ENCODE measurements around the gene ZSWIM6.

Gene ZSWIM6

GRCh38 chr5:61386045-61386800 is 54.2 kb downstream of the ZSWIM6 start:
- DNase-seq: no peak
- Histone ChIP-seq H3K9me3 (ENCODE audit: control insufficient read depth, low read length) (no peaks in the 10 kb centered on the region), H3K27me3 (replicated peaks; ENCODE audit: control insufficient read depth, insufficient read depth, low read length, poor library complexity, severe bottlenecking) (no peaks in the 10 kb centered on the region), H3K4me3 (ENCODE audit: insufficient read depth, low read depth, low read length, poor library complexity, severe bottlenecking) (no peak overlapping the region), H3K36me3 (ENCODE audit: control insufficient read depth, insufficient read depth, low read length) (no peaks in the 10 kb centered on the region), H3K4me1 (ENCODE audit: control insufficient read depth, insufficient read depth, low read length, poor library complexity, severe bottlenecking) (no peaks in the 10 kb centered on the region), H3K27ac (ENCODE audit: insufficient read depth, low read length, poor library complexity, severe bottlenecking) (no peak overlapping the region)

GRCh38 chr5:61389609-61390008 is 57.6 kb downstream of the ZSWIM6 start:
- no peak for DNase-seq
- no peaks in the 10 kb centered on the region for H3K36me3 ChIP-seq (ENCODE audit: control insufficient read depth, insufficient read depth, low read length)
- H3K9me3 ChIP-seq (ENCODE audit: control insufficient read depth, low read length): no peaks in the 10 kb centered on the region
- no peak overlapping the region for H3K27ac ChIP-seq (ENCODE audit: insufficient read depth, low read length, poor library complexity, severe bottlenecking)
- no peaks in the 10 kb centered on the region for H3K27me3 ChIP-seq (replicated peaks; ENCODE audit: control insufficient read depth, insufficient read depth, low read length, poor library complexity, severe bottlenecking)
- H3K4me1 ChIP-seq (ENCODE audit: control insufficient read depth, insufficient read depth, low read length, poor library complexity, severe bottlenecking): no peaks in the 10 kb centered on the region
- H3K4me3 ChIP-seq (ENCODE audit: insufficient read depth, low read depth, low read length, poor library complexity, severe bottlenecking): no peak overlapping the region

DNA sequence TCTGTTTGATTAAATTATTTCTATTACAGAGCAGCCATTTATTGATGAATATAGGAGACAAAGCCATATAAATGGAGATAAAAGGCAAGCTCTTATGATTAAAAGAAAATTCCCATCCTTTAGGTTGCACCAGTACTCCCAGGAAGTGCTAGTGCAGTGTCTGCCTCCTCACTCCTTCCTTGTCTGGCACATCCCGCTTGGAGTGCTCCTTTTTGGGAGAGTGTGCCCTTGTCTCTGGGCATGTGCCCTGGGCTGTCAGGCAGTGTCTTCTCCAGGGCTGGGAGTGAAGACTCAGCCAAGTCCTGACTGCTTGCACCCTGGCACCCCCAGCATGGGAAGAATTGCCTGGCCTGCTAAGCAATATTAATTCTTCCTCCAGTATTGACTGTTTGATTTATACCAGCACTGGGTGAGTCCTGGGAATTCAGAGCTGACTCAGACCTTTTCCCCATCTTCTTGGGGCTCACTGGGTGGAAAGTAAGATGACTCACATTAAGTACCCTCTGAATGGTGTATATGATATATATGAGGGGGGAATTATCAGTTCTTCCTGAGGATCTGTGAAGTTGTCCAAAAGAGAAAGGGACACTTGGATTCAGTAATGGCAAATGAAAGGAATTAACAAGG is 62.1 kb downstream of the ZSWIM6 start:
- DNase-seq: no peak
- no peaks in the 10 kb centered on the region for H3K27me3 ChIP-seq (replicated peaks; ENCODE audit: control insufficient read depth, insufficient read depth, low read length, poor library complexity, severe bottlenecking)
- no peaks in the 10 kb centered on the region for H3K4me1 ChIP-seq (ENCODE audit: control insufficient read depth, insufficient read depth, low read length, poor library complexity, severe bottlenecking)
- no peak overlapping the region for H3K27ac ChIP-seq (ENCODE audit: insufficient read depth, low read length, poor library complexity, severe bottlenecking)
- no peaks in the 10 kb centered on the region for H3K9me3 ChIP-seq (ENCODE audit: control insufficient read depth, low read length)
- H3K36me3 ChIP-seq (ENCODE audit: control insufficient read depth, insufficient read depth, low read length): no peaks in the 10 kb centered on the region
- no peak overlapping the region for H3K4me3 ChIP-seq (ENCODE audit: insufficient read depth, low read depth, low read length, poor library complexity, severe bottlenecking)

DNA sequence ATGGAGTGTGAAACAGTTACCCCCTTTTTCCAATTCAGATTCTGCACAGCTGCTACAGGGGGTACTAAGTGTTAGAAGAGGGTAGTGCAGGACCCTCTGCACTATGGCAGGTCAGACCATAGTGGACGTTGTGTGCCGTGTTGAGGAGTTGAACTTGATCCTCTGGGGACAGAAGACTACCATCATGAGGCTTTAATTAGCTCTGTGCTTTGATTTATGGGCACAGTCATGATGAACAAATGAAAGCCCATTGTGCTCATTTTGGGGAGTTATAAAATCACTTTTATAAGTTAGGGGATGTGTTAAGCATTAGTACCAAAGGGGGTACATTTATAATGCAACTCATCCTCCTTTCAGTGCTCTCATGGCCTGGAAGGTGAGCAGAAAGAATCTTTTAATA is 62.7 kb downstream of the ZSWIM6 start:
- no peaks in the 10 kb centered on the region for H3K27me3 ChIP-seq (replicated peaks; ENCODE audit: control insufficient read depth, insufficient read depth, low read length, poor library complexity, severe bottlenecking)
- H3K4me3 ChIP-seq (ENCODE audit: insufficient read depth, low read depth, low read length, poor library complexity, severe bottlenecking): no peak overlapping the region
- no peaks in the 10 kb centered on the region for H3K4me1 ChIP-seq (ENCODE audit: control insufficient read depth, insufficient read depth, low read length, poor library complexity, severe bottlenecking)
- no peaks in the 10 kb centered on the region for H3K9me3 ChIP-seq (ENCODE audit: control insufficient read depth, low read length)
- H3K36me3 ChIP-seq (ENCODE audit: control insufficient read depth, insufficient read depth, low read length): no peaks in the 10 kb centered on the region
- no peak for DNase-seq
- no peak overlapping the region for H3K27ac ChIP-seq (ENCODE audit: insufficient read depth, low read length, poor library complexity, severe bottlenecking)

DNA sequence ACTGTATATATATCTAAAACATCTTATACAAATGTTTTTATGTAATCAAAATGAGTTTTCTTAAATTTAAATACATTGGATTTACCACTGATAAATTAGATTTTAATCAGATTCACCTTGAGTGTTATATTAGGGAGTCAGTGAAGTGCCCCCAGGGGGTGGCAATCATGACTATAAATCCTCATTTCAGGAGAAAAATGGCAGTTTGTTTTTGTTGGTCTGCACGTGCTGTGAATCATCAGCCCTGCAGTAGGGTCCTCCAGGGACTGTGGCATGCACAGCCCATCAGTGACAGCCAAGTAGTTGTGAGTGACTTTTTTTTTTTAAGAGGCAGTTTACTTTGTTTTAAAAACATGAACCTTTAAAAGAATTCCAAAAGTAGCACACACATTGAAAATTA is 65.2 kb downstream of the ZSWIM6 start:
- H3K9me3 ChIP-seq (ENCODE audit: control insufficient read depth, low read length): no peaks in the 10 kb centered on the region
- no peaks in the 10 kb centered on the region for H3K36me3 ChIP-seq (ENCODE audit: control insufficient read depth, insufficient read depth, low read length)
- no peak overlapping the region for H3K4me3 ChIP-seq (ENCODE audit: insufficient read depth, low read depth, low read length, poor library complexity, severe bottlenecking)
- DNase-seq: no peak
- no peaks in the 10 kb centered on the region for H3K27me3 ChIP-seq (replicated peaks; ENCODE audit: control insufficient read depth, insufficient read depth, low read length, poor library complexity, severe bottlenecking)
- no peaks in the 10 kb centered on the region for H3K4me1 ChIP-seq (ENCODE audit: control insufficient read depth, insufficient read depth, low read length, poor library complexity, severe bottlenecking)
- no peak overlapping the region for H3K27ac ChIP-seq (ENCODE audit: insufficient read depth, low read length, poor library complexity, severe bottlenecking)

GRCh38 chr5:61397937-61398336 is 65.9 kb downstream of the ZSWIM6 start:
- Histone ChIP-seq H3K9me3 (ENCODE audit: control insufficient read depth, low read length) (no peaks in the 10 kb centered on the region), H3K36me3 (ENCODE audit: control insufficient read depth, insufficient read depth, low read length) (no peaks in the 10 kb centered on the region), H3K27me3 (replicated peaks; ENCODE audit: control insufficient read depth, insufficient read depth, low read length, poor library complexity, severe bottlenecking) (no peaks in the 10 kb centered on the region), H3K4me3 (ENCODE audit: insufficient read depth, low read depth, low read length, poor library complexity, severe bottlenecking) (no peak overlapping the region), H3K27ac (ENCODE audit: insufficient read depth, low read length, poor library complexity, severe bottlenecking) (no peak overlapping the region), H3K4me1 (ENCODE audit: control insufficient read depth, insufficient read depth, low read length, poor library complexity, severe bottlenecking) (no peaks in the 10 kb centered on the region)
- DNase-seq: no peak

GRCh38 chr5:61398440-61398839 is 66.4 kb downstream of the ZSWIM6 start:
- Histone ChIP-seq H3K4me3 (ENCODE audit: insufficient read depth, low read depth, low read length, poor library complexity, severe bottlenecking) (no peak overlapping the region), H3K9me3 (ENCODE audit: control insufficient read depth, low read length) (no peaks in the 10 kb centered on the region), H3K27ac (ENCODE audit: insufficient read depth, low read length, poor library complexity, severe bottlenecking) (no peak overlapping the region), H3K4me1 (ENCODE audit: control insufficient read depth, insufficient read depth, low read length, poor library complexity, severe bottlenecking) (no peaks in the 10 kb centered on the region), H3K27me3 (replicated peaks; ENCODE audit: control insufficient read depth, insufficient read depth, low read length, poor library complexity, severe bottlenecking) (no peaks in the 10 kb centered on the region), H3K36me3 (ENCODE audit: control insufficient read depth, insufficient read depth, low read length) (no peaks in the 10 kb centered on the region)
- no peak for DNase-seq

DNA sequence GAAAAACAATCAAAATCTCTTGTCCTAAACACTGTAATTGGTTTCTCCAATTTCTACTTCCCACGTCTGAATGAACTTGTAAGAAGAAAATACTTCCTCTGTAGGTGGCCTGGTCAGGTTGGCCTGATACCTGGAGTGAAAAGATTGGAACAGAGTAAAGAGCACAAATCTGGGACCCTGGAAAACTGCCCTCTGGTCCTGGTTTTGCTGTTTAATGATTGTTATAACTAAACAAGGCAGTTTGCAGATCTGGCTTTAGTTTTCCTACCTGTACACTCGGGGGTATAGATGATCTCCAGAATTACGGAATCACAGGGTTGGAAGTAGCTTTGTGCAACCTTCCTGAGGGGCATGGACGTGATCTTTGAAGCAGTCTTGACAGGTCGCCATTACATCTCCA is 67.6 kb downstream of the ZSWIM6 start:
- Histone ChIP-seq H3K27me3 (replicated peaks; ENCODE audit: control insufficient read depth, insufficient read depth, low read length, poor library complexity, severe bottlenecking) (no peaks in the 10 kb centered on the region), H3K27ac (ENCODE audit: insufficient read depth, low read length, poor library complexity, severe bottlenecking) (no peak overlapping the region), H3K4me1 (ENCODE audit: control insufficient read depth, insufficient read depth, low read length, poor library complexity, severe bottlenecking) (no peaks in the 10 kb centered on the region), H3K36me3 (ENCODE audit: control insufficient read depth, insufficient read depth, low read length) (no peaks in the 10 kb centered on the region), H3K9me3 (ENCODE audit: control insufficient read depth, low read length) (no peaks in the 10 kb centered on the region), H3K4me3 (ENCODE audit: insufficient read depth, low read depth, low read length, poor library complexity, severe bottlenecking) (no peak overlapping the region)
- no peak for DNase-seq

DNA sequence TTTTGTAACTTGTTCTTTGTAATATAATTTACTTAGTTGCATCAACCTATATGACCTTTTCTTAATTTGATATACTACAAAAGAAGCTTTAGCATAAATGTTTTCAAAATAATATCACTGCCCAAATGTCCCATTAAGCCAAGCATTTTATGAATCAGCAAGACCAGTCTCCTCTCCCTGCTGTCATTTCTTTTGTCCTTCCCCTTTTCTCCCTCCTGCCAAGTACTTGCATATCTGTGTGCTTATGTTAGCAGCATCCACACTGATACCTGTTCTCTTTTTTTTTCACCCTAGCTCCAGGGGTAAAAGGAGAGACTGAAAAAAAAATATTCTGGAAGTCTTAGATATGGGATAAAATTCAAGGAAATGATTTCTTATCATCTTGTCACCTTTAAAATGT is 69.7 kb downstream of the ZSWIM6 start:
- no peaks in the 10 kb centered on the region for H3K4me1 ChIP-seq (ENCODE audit: control insufficient read depth, insufficient read depth, low read length, poor library complexity, severe bottlenecking)
- no peaks in the 10 kb centered on the region for H3K36me3 ChIP-seq (ENCODE audit: control insufficient read depth, insufficient read depth, low read length)
- H3K27ac ChIP-seq (ENCODE audit: insufficient read depth, low read length, poor library complexity, severe bottlenecking): no peak overlapping the region
- H3K9me3 ChIP-seq (ENCODE audit: control insufficient read depth, low read length): no peaks in the 10 kb centered on the region
- H3K27me3 ChIP-seq (replicated peaks; ENCODE audit: control insufficient read depth, insufficient read depth, low read length, poor library complexity, severe bottlenecking): no peaks in the 10 kb centered on the region
- H3K4me3 ChIP-seq (ENCODE audit: insufficient read depth, low read depth, low read length, poor library complexity, severe bottlenecking): no peak overlapping the region
- DNase-seq: no peak

DNA sequence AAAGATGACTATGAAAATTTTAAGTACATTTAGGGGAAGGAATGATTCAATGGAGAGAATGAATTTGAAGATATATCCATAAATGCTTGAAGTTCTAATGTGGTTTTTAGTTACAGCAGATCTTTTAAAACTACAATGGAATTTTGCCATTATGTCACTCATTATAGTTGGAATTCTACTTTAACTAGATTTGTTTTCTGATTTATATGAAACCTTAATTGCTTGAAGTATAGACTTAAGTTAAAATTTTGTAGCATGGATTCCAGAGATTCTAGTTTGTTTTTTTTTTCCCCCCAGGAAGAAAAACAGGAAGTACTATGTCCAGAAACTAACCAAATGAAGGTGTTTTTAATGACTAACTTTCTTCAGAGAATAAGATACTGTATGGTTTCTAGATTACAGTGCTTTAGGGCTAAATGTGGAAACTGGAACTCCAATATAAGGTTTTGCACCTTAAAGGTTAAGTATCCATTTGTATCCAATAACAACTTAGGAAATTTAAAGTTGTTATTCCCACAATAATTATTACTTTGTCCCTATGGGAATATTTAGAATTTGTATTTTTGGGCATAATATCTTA is 70.3 kb downstream of the ZSWIM6 start:
- no peak overlapping the region for H3K27ac ChIP-seq (ENCODE audit: insufficient read depth, low read length, poor library complexity, severe bottlenecking)
- no peaks in the 10 kb centered on the region for H3K4me1 ChIP-seq (ENCODE audit: control insufficient read depth, insufficient read depth, low read length, poor library complexity, severe bottlenecking)
- DNase-seq: no peak
- no peaks in the 10 kb centered on the region for H3K27me3 ChIP-seq (replicated peaks; ENCODE audit: control insufficient read depth, insufficient read depth, low read length, poor library complexity, severe bottlenecking)
- no peaks in the 10 kb centered on the region for H3K36me3 ChIP-seq (ENCODE audit: control insufficient read depth, insufficient read depth, low read length)
- H3K4me3 ChIP-seq (ENCODE audit: insufficient read depth, low read depth, low read length, poor library complexity, severe bottlenecking): no peak overlapping the region
- H3K9me3 ChIP-seq (ENCODE audit: control insufficient read depth, low read length): no peaks in the 10 kb centered on the region
